H1 (cell line): Measurements from ENCODE around the gene HMG20A.

ENCODE experiments used
- ATF2 ChIP-seq: IDR thresholded peaks from 2 replicates; pipeline ENCODE4 v1.6.1; 2012; ENCODE audit warnings: low read length, inconsistent platforms
- BCL11A ChIP-seq, 2 experiments: IDR thresholded peaks; one replicate each; pipeline ENCODE4 v1.6.1; 2011; ENCODE audit warnings: low read depth in 2 of 2, low read length in 2 of 2, mild to moderate bottlenecking in 2 of 2
- CTCF ChIP-seq, 3 experiments: IDR thresholded peaks; 1 replicate in 2 of 3; 2 replicates in 1 of 3; pipeline versions ENCODE4 v1.5.1 to v1.6.1; 2011; ENCODE audit warnings: low read length in 3 of 3, mild to moderate bottlenecking in 3 of 3, inconsistent platforms in 2 of 3, low read depth in 1 of 3, moderate library complexity in 1 of 3; ENCODE audit not compliant: insufficient read depth in 1 of 3; ENCODE audit errors: control extremely low read depth in 1 of 3
- EGR1 ChIP-seq: IDR thresholded peaks from 2 replicates; pipeline ENCODE4 v1.6.1; 2011; ENCODE audit warnings: low read depth, low read length, borderline replicate concordance
- MAX ChIP-seq: IDR thresholded peaks from 2 replicates; pipeline ENCODE4 v1.6.1; 2012; ENCODE audit warnings: inconsistent platforms
- POLR2A ChIP-seq, 2 experiments: IDR thresholded peaks; 1 replicate in 1 of 2; 2 replicates in 1 of 2; pipeline ENCODE4 v1.6.1; 2011; ENCODE audit warnings: low read depth in 2 of 2, low read length in 2 of 2, mild to moderate bottlenecking in 2 of 2; ENCODE audit errors: control extremely low read depth in 1 of 2
- POLR2AphosphoS5 ChIP-seq: IDR thresholded peaks from 2 replicates; pipeline ENCODE4 v1.6.1; 2011; ENCODE audit warnings: low read depth, low read length
- RFX5 ChIP-seq: IDR thresholded peaks from 2 replicates; pipeline ENCODE4 v1.6.1; 2011; ENCODE audit warnings: low read depth, low read length, improper control_type of control experiment, borderline replicate concordance
- RNF2 ChIP-seq: fragments of 200-900, 300-1000 bp; sonication (generic); IDR thresholded peaks from 2 replicates; pipeline ENCODE4 v1.7.1; 2016; ENCODE audit warnings: borderline replicate concordance, low read depth, mild to moderate bottlenecking, antibody characterized with exemption, low read length; ENCODE audit not compliant: poor library complexity, severe bottlenecking; ENCODE audit errors: missing control alignments
- SIN3A ChIP-seq, 2 experiments: IDR thresholded peaks in 1 of 2; conservative IDR thresholded peaks in 1 of 2; 2 replicates each; pipeline ENCODE4 v1.6.1; 2011 to 2012; ENCODE audit warnings: low read length in 2 of 2, improper control_type of control experiment in 1 of 2, low read depth in 1 of 2, mild to moderate bottlenecking in 1 of 2
- SRF ChIP-seq: IDR thresholded peaks from 2 replicates; pipeline ENCODE4 v1.6.1; 2011; ENCODE audit warnings: mild to moderate bottlenecking, low read depth, low read length, moderate library complexity
- TAF1 ChIP-seq: IDR thresholded peaks from 2 replicates; pipeline ENCODE4 v1.6.1; 2011; ENCODE audit warnings: mild to moderate bottlenecking, low read depth, low read length
- USF2 ChIP-seq: IDR thresholded peaks from 2 replicates; pipeline ENCODE4 v1.6.1; 2011; ENCODE audit warnings: low read length, improper control_type of control experiment
- ZNF274 ChIP-seq: IDR thresholded peaks from 2 replicates; pipeline ENCODE4 v1.7.0; 2012; ENCODE audit warnings: low read length, borderline replicate concordance; ENCODE audit errors: extremely low read depth

GRCh38 chr15:77514641-77515402, 94.1 kb downstream of the HMG20A start:
- TF ChIP-seq SRF, result no peak
- peak in 2 of 3 experiments; percentile 22 to 41; a peak in 2 of 4 replicates for TF ChIP-seq CTCF (IDR thresholded peaks at IDR 0.05; ENCODE audit: control extremely low read depth in 1 of 3, insufficient read depth in 1 of 3, low read depth in 1 of 3, low read length in 3 of 3)
- TF ChIP-seq MAX, result peak; percentile 69
- TF ChIP-seq POLR2AphosphoS5, result no peak
- no peak for TF ChIP-seq SIN3A (conservative IDR thresholded peaks at IDR 0.05 in 1 of 2, IDR thresholded peaks at IDR 0.05 in 1 of 2; ENCODE audit: low read depth in 1 of 2, low read length in 2 of 2)
- TF ChIP-seq TAF1, result no peak
- TF ChIP-seq ZNF274, result no peak
- TF ChIP-seq RNF2, result no peak
- TF ChIP-seq POLR2A (IDR thresholded peaks at IDR 0.05; ENCODE audit: control extremely low read depth in 1 of 2, low read depth in 2 of 2, low read length in 2 of 2), result no peak
- no peak for TF ChIP-seq ATF2
- no peak for TF ChIP-seq RFX5
- TF ChIP-seq USF2, result no peak
- no peak for TF ChIP-seq EGR1
- no peak for TF ChIP-seq BCL11A (IDR thresholded peaks at IDR 0.05; ENCODE audit: low read depth in 2 of 2, low read length in 2 of 2)
